Daoy (cell line): ENCODE data around the gene MAD2L1BP. TPM values are rescaled to one million over a fixed set of nuclear protein-coding genes. Genes with fewer than 3 reads are reported as not detected.
"Not testable (repeated sequence)": the region's sequence is repeated elsewhere in the genome, so short reads cannot be mapped to it uniquely, and the experiment has no call there.

Source experiments
- DNase-seq: peaks from one replicate; pipeline ENCODE4 v3.0.0-alpha.2; 2015; ENCODE audit warnings: low read depth
- total RNA-seq: library from RNA; depleted of rRNA; stranded (reverse); fragments of >200 nt; shearing (Covaris generic); gene quantifications from 2 replicates; pipeline ENCODE4 v1.2.3, GENCODE V29; 2014

The MAD2L1BP gene
- total RNA-seq, 1 experiment from 2014 or later: 59.5 TPM

DNA sequence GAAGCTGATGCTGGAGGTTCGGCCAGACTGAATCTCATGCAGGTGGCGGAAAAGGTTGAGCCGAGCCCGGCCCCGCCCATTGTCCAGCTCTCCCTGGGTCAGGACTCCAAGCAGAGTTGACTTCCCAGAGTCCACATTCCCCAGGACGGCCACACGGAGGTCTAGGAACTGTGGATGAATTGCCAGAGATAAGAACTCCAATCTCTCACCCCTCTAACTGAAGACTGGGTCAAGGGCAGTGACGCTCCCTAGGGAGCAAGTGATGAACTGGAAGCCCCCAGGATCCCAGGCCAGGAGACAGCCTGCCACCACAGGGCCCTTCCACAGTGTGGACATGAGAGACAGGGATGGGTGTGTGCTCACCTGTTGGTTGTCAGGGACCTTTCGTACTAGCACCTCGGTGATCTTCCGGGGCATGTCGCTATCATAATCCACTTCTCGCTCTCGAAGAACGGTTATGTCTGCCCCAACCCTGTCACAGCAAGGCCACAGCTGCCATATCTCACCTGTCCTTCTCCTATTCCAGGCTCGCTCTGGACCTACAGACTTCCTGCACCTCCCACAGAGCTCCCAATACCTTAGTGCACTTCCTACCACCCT is 10.1 kb upstream of the MAD2L1BP start:
- no peak for DNase-seq

DNA sequence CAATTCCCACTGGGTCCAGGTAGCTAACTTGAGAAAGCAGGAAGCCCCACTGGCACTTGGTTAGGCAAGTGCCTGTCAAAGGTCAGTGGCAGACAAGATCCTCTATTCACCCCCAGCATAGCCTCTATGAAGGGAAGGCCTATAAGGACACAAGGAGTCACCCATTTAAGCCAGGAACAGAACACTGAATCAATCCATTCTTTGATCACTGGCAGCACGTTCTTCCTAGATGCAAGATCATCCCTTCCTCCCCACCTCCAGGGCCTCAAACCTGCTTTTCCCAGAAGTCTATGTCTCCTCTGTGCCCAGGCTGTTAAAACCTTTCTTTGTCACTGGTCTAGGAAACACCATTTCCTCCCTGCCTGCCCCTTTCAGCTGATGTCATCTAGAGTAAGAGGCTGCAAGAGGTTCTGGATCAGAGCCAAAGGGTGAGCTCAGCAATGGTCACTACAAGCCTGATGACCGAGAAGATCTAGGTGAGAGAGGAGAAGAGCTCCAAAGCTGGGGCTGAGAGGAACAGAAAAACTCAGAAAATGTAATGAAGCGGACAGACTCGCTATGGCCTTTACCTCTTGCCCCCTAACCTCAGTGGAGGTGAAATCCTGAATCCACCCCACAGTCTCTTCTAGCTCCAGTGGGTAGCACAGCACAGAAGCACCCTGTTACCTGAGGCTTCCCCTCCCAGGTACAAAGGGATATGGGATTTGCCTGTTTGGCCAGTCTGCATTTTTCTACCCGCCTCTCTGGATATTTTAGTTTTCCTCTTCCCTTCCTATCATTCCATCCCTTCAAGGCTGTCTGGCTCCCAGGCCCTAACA is 8.4 kb upstream of the MAD2L1BP start:
- peak; percentile 94 for DNase-seq

DNA sequence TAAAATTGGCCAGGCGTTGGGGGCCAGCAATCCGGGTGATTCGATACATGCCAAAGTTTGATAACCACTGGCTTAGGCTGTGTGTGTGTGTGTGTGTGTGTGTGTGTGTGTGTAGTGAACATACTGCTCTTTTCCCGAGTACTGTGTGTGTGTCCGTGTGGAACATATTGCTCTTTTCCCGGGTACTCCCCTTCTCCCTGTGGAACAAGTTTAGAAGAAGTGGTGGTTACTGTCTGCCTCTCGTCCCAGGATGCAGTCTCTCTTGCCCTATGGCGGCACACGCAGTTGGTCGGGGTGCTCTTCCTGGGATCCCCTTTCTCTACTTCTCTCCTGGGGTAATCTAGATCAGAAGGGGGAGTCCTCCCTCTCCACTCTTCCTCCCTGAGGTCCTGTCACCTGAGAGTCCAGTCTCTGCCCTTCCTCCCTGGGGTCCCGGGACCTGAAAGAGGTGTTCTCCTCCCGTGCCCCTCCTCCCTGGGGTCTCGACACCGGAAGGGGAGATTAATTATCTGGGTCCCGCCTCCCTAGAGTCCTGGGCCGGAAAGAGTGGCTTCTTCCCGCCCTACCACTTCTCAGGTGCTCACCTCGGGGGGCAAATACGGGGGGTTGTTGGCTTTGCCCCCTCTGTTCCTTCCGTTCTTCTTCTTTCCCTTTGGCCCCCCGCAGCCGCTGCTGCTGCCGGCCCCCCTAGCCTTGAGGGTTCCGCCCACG is 7.1 kb upstream of the MAD2L1BP start:
- peak; percentile 72 for DNase-seq

DNA sequence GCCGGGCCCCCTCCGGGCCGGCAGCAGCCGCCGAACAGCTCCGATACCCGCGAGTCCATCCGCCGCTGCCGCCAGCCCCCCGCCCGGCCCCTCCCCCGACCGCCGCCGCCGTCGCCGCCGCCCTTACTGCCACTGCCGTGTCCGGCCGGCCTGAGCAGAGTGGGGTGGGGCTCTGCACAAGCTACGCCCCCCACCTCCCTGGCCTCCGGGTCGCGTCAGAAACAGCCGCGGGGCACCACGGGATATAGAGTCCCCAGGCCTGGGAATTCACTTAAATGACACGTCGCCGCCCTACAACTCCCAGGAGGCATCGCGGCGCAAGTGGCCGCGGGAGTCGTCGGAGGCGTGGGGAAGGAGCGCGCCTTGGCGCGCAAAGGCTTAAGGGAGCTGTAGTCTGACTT is 6.5 kb upstream of the MAD2L1BP start, which contains the start of gene GTPBP2:
TSS of gene GTPBP2 (minus strand) at position 161 of the 401 bp plus-strand sequence. CDS start at position 59, 102 bp downstream.
- peak; percentile 100 for DNase-seq

DNA sequence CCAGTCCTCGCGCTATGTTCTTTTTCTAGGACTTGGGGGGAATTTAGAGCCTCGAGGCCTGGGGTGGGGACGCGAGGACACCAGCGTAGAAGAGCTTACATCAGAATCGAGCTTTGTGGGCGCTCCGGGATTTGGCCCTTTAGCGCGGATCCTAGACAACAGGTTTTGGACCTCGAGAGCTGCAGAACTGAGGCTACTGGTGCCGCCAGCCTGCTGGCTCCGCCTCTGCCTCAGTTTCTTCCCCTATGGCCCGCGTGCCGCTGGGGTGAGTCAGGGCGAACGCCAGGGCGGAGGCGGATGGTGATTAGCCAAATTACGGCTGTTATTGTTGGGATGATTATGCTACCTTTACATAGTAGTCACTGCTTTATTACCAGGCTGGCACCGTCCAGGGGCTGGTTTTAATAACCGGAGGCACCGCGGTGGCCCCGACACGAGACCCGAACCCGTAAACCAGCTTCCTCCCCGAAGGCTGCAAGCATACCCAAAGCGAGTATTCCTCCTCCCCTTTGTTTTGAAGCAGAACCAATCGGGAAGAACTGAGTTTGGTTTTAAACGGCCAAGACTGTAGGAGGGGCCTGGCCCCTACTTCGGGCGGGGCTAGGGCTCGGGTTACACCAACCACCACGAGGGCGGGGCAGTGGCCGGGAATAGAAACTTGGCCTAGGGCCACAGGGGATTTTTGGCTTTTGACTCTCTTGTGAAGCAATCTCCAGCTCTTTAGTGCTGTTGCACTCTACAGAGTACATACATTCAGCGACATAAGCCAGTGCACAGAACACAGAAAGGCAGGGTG is 5.9 kb upstream of the MAD2L1BP start:
- peak; percentile 98 for DNase-seq

DNA sequence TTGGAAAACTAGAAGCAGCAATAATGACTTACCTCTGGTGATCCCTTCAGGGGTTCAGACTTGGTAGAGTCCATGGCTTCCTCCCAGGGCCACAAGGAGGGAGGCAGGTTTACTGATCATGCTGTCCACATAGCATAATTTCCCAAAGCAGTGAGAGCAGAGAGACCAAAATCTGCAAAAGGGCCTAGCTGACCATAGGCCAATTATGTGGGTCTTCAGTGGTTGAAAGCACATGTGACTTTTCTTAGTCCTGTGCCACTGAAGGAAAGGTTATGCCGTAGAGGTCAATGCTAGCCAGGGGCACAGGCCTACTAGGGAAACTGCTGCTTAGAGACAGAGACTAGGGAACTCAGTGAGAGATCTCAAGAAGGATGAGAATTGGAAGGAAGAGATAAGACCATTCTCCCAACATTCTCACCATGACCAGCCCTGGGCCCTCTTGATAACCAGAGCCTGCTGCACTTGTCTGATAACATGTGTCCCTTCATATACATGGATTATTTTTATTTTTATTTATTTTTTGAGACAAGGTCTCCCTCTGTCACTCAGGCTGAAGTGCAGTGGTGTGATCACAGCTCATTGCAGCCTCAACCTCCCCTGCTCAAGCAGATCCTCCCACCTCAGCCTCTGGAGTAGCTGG is 4.5 kb upstream of the MAD2L1BP start:
- DNase-seq: no peak

DNA sequence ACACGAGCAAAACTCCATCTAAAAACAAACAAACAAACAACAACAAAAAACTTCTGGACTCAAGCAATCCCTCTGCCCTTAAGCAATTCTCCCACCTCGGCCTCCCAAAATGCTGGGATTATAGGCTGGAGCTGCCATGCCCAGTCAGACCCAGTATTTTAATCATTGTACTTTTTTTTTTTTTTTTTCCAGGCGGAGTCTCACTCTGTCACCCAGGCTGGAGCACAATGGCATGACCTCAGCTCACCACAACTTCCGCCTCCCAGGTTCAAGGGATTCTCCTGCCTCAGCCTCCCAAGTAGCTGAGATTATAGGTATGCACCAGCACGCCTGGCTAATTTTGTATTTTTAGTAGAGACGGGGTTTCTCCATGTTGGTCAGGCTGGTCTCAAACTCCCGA is 2.6 kb upstream of the MAD2L1BP start:
- DNase-seq: peak; percentile 66

DNA sequence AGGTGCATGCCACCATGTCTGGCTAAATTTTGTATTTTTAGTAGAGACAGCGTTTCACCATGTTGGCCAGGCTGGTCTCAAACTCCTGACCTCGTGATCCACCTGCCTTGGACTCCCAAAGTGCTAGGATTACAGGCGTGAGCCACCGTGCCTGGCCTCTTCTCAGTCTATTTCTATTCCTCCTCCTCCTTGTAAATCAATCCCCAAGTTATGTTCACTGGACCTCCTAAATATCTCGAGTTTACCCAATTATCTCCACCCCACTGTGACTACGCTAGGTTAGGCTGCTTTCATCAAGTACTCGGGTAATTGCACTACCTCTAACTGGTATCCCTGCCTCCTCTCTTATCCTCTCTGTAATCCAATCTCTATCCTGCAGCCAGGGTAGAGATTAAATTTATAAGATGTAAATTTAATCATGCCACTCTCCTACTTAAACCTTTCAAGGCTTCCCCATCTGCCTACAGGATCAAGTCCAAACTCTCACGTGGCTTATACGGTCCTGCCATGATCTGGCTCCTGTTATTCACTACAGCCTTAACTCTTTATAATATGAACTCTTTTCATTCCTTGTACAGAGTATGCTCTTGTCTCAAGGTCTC is 837 bp upstream of the MAD2L1BP start:
- DNase-seq: no peak

DNA sequence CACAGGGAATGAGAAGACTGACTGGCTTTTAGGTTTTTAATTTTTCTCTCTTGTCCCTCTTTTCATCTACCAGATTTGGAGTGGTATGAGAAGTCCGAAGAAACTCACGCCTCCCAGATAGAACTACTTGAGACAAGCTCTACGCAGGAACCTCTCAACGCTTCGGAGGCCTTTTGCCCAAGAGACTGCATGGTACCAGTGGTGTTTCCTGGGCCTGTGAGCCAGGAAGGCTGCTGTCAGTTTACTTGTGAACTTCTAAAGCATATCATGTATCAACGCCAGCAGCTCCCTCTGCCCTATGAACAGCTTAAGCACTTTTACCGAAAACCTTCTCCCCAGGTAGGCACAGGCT is 644 bp downstream of the MAD2L1BP start:
- no peak for DNase-seq

DNA sequence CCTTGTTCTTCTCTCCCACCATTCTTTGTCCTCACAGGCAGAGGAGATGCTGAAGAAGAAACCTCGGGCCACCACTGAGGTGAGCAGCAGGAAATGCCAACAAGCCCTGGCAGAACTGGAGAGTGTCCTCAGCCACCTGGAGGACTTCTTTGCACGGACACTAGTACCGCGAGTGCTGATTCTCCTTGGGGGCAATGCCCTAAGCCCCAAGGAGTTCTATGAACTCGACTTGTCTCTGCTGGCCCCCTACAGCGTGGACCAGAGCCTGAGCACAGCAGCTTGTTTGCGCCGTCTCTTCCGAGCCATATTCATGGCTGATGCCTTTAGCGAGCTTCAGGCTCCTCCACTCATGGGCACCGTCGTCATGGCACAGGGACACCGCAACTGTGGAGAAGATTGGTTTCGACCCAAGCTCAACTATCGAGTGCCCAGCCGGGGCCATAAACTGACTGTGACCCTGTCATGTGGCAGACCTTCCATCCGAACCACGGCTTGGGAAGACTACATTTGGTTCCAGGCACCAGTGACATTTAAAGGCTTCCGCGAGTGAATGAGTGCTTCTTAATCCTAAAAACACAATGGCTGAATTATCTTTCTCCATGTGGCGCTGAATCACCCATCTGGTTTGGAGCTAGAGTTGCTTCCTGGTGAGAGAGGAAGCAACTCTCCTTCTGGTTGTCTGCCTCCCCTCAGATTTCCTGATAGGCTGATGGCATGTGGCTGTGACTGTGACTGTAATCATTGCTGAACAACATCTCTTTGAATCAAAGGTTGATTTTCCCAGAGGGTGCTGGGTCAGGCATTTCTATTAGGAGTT is 4.6 kb downstream of the MAD2L1BP start:
- no peak for DNase-seq

DNA sequence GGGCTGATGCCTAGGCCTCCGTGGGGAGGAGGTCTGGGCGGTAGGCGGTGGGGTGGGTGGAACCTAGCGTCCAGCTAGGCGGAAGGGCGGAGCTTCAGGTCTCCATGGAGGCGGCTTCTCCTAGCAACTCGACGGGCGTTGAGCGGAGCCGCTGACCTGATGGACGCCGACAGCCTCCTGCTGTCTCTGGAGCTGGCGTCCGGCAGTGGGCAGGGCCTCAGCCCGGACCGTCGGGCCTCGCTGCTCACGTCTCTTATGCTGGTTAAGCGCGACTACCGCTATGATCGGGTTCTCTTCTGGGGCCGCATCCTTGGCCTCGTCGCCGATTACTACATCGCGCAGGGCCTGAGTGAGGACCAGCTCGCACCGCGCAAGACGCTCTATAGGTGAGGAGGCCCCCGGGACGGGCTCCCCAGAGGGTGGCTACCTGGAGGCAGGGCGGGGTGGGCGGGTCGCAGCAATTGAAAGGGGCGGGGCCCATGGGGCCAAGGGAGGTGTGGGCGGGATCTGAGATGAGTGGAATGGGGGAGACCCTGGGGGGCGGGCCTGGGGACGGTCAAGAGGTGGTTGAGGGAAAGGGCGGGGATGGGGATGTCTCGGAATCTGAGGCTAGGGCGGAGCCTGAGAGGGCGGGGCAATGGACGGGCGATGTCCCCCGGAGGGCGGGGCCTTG is 9.4 kb downstream of the MAD2L1BP start, which contains the start of gene RSPH9:
TSS of gene RSPH9 (plus strand) at position 97 of the 673 bp plus-strand sequence. CDS start at position 160, 63 bp downstream.
- DNase-seq: peak; percentile 60

DNA sequence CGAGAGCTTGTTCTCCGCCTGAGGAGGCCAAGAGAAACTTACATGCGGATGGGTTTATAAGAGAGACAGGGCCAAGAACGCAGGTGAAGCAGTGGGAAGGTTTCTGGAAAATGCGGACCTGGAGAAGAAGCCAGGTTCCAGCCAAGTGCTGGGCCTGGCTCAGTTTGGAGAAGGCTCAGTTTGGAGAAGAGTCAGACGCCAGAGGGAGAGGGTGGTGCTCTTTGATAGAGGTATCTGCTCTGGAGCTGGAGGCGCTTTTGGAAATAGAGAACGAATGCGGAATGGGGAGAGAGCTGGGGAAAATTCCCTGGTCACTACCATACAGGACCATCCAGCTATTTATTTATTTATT is 9.9 kb downstream of the MAD2L1BP start:
- no peak for DNase-seq

DNA sequence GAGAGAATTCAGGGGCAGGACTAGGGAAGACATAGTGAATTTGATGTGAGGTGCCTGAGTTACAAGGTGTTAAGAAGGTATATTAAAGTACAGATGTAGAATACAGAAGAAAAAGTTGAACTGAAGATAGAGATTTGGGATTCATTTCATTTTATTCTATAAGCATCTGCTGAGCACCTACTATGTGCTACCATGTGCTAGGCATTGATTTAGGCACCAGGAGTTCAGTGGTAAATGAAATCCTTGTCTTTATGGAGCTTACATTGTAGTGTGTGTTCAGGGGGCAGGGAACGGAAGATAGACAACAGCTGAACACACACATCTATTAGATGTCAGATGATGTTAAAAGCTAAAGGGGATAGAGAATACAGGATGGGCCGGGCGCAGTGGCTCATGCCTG is 12.0 kb downstream of the MAD2L1BP start:
- DNase-seq: no peak

DNA sequence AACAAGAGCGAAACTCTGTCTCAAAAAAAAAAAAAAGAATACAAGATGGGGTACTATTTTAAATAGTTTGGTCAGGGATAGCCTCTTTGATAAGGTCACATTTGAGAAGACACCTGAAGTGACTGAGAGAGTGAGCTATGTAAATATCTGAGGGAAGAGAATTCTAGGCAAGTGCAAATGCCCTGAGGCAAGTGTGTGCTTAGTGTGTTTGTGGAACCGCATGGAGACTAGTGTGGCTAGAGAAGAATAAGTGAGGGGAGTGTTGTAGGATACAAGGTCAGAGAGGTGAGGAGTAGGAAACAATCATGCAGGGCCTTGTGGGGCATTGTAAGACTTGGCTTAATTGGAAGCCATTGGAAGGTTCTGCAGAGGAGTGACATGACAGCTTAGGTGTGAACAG is 12.6 kb downstream of the MAD2L1BP start:
- DNase-seq: no peak

DNA sequence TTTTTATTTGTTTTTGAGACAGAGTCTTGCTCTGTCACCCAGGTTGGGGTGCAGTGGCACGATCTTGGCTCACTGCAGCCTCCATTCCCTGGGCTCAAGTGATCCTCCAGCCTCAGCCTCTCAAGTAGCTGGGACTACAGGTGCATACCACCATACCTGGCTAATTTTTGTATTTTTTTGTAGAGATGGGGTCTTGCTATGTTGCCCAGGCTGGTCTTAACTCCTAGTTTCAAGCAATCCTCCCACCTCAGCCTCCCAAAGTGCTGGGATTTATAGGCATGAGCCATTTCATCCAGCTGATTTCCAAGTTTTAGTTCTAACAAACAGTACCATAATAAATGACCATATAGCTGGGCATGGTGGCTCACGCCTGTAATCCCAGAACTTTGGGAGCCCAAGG is 17.2 kb downstream of the MAD2L1BP start:
- not testable (repeated sequence) for DNase-seq

DNA sequence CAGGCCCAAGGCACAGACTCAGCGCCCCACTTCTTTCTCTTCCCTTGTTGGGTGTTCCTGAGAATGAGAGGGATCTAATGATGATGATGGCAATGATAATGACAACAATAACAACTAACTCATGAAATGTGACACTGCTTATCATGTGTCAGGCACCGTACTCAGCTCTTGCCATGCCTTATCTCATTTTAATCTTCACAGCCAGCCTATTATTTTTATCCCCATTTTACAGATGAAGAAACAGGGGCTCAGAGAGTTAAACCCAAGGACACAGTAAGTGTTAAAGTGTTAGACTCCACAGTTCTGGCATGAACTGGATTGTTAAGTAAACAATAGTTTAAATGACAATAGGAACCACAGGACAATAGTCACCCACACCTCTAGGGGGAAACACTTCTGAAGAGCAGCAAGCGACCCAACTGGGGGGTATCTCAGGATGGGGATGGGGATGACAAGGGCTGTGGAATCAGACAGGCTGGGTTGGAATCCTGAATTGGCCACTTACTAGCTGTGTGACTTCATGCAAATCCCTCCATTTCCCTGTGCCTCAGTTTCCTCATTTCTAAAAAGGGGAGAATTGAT is 21.7 kb downstream of the MAD2L1BP start:
- DNase-seq: no peak

DNA sequence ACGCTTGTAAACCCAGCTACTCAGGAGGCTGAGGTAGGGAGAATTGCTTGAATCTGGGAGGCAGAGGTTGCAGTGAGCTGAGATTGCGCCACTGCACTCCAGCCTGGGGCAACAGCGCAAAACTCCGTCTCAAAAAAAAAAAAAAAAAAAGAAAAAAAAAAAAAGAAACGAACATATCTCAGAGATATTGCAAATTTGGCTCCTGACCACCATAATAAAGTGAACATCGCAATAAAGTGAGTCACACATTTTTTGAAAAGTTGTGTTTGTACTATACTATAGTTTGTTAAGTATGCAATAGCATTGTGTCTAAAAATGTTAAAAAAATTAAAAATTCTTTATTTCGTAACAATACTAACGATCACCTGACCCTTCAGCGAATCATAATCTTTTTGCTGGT is 22.5 kb downstream of the MAD2L1BP start:
- DNase-seq: no peak

DNA sequence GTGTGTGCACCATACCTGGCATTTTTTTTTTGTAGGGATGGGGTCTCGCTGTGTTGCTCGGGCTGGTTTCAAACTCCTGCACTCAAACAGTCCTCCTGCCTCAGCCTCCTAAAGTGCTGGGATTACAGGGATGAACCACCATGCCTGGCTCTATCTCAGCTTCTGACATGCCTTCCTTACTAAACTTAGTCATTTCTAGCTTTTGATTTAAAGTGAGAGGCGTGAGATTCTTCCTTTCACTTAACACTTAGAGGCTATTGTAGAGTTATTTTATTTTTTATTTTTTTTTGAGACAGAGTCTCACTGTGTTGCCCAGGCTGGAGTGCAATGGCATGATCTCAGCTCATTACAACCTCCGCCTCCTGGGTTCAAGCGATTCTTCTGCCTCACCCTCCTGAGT is 27.3 kb downstream of the MAD2L1BP start:
- DNase-seq: not testable (repeated sequence)

DNA sequence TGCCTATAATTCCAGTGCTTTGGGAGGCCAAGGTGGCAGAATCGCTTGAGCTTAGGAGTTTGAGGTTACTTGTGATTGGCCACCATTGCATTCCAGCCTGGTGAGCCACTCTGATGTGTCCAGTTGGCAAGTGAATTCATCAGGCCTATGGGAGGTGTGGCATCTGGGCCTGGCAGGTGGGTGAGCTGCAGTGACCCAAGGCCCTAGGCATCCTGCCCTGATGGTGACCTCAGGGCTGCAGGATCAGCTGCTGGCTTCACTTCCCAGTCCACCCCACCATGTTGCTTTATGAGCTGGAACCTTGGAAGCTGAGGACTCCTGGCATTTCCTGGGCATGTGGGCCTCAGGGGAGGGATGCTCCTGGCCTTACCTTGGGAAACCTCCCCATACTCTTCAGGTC is 29.7 kb downstream of the MAD2L1BP start:
- DNase-seq: peak; percentile 66
